Measurements from ENCODE around the gene CYP19A1.

- no peak for TF ChIP-seq CTCF (IDR thresholded peaks at IDR 0.05; ENCODE audit: poor library complexity)
- TF ChIP-seq EZH2phosphoT487 (IDR thresholded peaks at IDR 0.05; ENCODE audit: low read depth, severe bottlenecking, unreplicated experiment): no peak
These were observed 142.9 kb downstream of the CYP19A1 start for GRCh38 chr15:51195459-51195858.
